Activated naive CD4-positive, alpha-beta T cell treated with anti-CD3 and anti-CD28 coated beads, Interleukin-2, amount 10 ng/mL, durations not matched to agents 7 days and 5 days (primary cell): Measurements from ENCODE around the gene SYK.
"Not testable (repeated sequence)": the region's sequence is repeated elsewhere in the genome, so short reads cannot be mapped to it uniquely, and the experiment has no call there.

Experiments used
- CTCF ChIA-PET: fragments of 350-600 bp; sonication (Branson Sonifier 250); formaldehyde crosslinking; loops from one replicate; lab custom pipeline; 2021; ENCODE audit warnings: antibody characterized with exemption; lab: Charles Lee
- DNase-seq: peaks from one replicate; pipeline ENCODE4 v3.0.0-alpha.2; 2020
- H3K27ac Mint-ChIP-seq: one replicate; pipeline ENCODE4 v1.8.0; 2021; ENCODE audit warnings: mild to moderate bottlenecking, moderate library complexity, mixed read lengths
- H3K27me3 Mint-ChIP-seq: one replicate; pipeline ENCODE4 v1.8.0; 2021; ENCODE audit warnings: mild to moderate bottlenecking, mixed read lengths
- H3K36me3 Mint-ChIP-seq: one replicate; pipeline ENCODE4 v1.8.0; 2021; ENCODE audit warnings: mixed read lengths
- H3K4me1 Mint-ChIP-seq: one replicate; pipeline ENCODE4 v1.8.0; 2021; ENCODE audit warnings: mixed read lengths
- H3K4me3 Mint-ChIP-seq: one replicate; pipeline ENCODE4 v1.8.0; 2021; ENCODE audit warnings: mild to moderate bottlenecking, moderate library complexity, mixed read lengths
- H3K9me3 Mint-ChIP-seq: one replicate; pipeline ENCODE4 v1.8.0; 2021; ENCODE audit warnings: mixed read lengths

The SYK gene

DNA sequence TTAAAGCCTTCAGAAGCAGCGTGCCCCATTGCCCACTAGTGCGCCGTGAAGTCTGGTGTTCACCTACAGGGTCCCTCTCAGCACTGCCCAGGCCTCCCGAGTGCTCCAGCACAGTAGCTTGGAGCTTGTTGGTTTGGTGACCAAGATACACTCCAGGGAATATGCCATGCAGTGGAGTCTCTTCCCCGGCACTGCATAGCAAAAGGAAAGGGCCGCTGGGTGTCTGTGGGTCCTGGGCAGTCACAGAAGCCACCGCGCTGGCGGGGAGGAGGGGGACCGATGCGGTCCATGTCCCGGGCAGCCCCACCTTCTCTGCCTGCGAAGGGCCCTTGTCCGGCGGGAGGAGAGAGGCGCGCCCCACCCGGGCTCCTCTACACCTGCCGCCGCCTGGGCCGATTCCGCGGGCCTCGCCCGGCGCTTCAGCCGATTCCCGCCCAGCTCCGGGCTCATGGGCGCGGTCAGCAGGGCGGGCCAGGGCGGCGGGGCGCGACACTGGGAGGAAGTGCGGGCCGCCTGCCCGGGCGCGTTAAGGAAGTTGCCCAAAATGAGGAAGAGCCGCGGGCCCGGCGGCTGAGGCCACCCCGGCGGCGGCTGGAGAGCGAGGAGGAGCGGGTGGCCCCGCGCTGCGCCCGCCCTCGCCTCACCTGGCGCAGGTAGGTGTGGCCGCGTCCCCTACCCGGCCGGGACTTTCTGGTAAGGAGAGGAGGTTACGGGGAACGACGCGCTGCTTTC lies at the start of gene SYK:
Gene SYK, plus strand, starts transcription at position 579 of the 732 bp plus-strand sequence. CDS start 42,080 bp downstream, outside the sequence.
- no peak for DNase-seq
- peaks cover 74% of the 10 kb centered on the region for H3K27me3 Mint-ChIP-seq
- peaks cover 1% of the 10 kb centered on the region for H3K36me3 Mint-ChIP-seq
- H3K9me3 Mint-ChIP-seq, result no peaks in the 10 kb centered on the region
- H3K4me1 Mint-ChIP-seq, result peaks cover 3% of the 10 kb centered on the region
- H3K27ac Mint-ChIP-seq, result no peak within 1 kb of the TSS
- CTCF ChIA-PET, result no interaction called here
- peak within 1 kb of the TSS; percentile 53 for H3K4me3 Mint-ChIP-seq

DNA sequence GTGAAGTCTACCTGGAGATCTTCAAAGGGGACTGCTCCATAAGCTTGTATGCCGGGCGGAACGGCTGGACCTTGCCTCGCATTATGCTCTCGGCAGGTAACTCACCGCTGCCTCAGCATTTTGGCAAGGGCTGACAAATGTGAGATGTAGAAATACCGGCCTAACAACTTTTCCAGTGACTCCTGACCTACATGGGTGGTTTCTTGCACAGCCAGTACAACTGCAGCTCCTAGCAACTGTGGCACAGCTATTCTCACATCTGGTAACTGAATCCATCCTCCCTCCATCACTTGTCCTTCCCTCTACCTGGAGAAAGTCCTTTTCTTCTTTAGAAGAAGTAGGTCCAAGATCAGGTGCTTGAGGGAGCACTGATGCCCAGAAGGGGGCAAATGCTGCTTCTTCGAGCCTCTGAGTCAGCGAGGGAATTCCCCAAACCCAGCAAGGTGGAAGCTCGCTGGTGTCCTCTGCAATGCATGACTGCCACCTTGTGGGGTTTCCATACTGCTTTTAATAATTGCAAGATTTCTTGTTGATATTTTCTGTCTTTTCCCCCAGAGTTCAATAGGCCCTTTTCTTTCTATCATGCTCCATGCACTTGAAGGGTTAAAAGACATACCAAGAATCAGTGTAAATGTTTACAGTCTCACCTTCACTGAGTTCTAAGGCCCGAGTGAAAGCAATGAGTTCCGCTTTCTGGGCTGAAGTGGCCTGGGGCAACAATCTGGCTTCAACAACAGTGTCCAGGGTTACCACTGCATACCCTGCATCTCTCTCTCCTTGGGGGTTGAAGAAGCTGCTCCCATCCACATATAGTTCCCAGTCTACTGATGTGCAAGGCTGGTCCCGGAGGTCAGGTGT lies 45.9 kb upstream of the SYK start:
- DNase-seq, result peak; percentile 63
- H3K27ac Mint-ChIP-seq, result not testable (repeated sequence)
- CTCF ChIA-PET, result interaction anchor here (1.2 to 2.4 kb wide), 4 partner anchors 114 to 1154 kb away, joined by 3 to 15 read pairs (median 4); no protein-coding TSS in a partner anchor

DNA sequence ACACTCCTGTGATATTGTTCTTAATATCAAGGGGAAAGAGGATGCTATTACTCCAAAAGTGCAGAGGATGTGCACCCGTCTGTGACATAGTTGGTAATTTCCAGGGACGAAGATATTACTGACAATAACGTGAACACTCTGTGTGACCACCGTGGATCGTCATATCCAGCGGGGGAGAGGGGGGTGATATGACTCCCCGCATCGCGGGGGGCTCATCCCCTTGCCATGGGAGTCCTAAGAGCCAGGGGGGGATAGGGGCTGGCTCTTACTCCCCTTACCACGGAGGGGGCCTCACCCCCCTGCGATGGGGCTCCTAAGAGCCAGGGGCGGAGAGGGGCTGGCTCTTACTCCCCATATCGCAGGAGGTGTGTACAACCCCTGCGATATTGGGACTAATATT lies 41.0 kb upstream of the SYK start:
- DNase-seq, result peak; percentile 22
- H3K4me3 Mint-ChIP-seq, H3K36me3 Mint-ChIP-seq, CTCF ChIA-PET, H3K9me3 Mint-ChIP-seq, H3K4me1 Mint-ChIP-seq, H3K27me3 Mint-ChIP-seq, H3K27ac Mint-ChIP-seq: not testable (repeated sequence)

More for the DNA sequence above, 45.9 kb upstream of the SYK start:
- not testable (repeated sequence) for H3K27me3 Mint-ChIP-seq, H3K36me3 Mint-ChIP-seq, H3K4me3 Mint-ChIP-seq, H3K4me1 Mint-ChIP-seq, H3K9me3 Mint-ChIP-seq

DNA sequence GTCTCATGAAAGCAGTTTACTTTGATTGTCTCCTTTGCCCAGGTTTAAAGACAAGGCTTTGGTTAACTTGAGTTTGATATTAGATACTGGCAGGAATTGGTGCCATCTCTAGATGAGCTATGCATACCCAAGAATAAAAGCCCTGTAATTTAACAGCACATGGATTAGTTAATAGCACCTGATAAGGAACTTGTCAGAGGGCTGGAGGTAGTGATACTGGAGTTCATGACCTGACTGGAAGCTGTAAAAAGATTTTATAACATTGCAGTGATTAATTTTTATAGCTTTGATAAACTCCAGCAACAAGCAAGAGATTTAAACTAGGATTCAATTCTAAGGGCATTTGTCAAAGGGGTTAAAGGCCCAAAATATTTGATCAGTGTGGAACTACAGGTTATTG lies 34.9 kb upstream of the SYK start:
- CTCF ChIA-PET, result no interaction called here
- no peaks in the 10 kb centered on the region for H3K4me1 Mint-ChIP-seq

DNA sequence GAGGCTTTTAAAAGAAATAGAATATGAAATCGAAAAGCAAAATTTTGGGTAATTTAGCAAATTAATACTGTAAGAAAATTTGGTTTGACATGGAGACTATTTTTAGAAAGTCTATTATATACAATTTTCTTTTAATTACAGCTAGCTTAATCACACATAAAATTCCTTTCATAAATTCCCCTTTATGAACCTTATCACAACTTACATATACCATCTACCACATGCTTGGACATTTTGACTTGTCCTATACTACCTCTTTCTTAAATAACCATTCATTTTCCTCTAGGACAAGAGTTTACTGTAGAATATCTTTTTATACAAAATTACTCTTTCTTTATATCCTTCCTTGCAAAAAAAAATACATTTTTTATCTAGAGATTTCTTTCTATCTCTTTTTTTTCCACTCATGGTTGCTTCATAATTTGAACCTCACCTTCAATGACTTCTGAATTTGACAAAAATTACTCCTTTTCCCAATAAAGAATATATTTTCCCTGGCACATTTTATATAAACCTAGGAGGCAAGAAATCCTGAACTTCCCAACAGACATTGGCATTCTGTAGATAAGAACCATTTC lies 34.0 kb upstream of the SYK start:
- no peak for DNase-seq
- no peak overlapping the region for H3K4me3 Mint-ChIP-seq
- CTCF ChIA-PET, result interaction anchor here (0.6 kb wide), 1 partner anchor 24 kb away, joined by 3 read pairs; no protein-coding TSS in a partner anchor
- H3K27ac Mint-ChIP-seq, result no peak overlapping the region
- H3K4me1 Mint-ChIP-seq, result no peaks in the 10 kb centered on the region
- H3K36me3 Mint-ChIP-seq, result peaks cover 3% of the 10 kb centered on the region
- H3K27me3 Mint-ChIP-seq, result peaks cover 13% of the 10 kb centered on the region
- H3K9me3 Mint-ChIP-seq, result peaks cover 12% of the 10 kb centered on the region

More for the DNA sequence above, 34.9 kb upstream of the SYK start:
- no peak overlapping the region for H3K4me3 Mint-ChIP-seq
- H3K36me3 Mint-ChIP-seq, result peaks cover 3% of the 10 kb centered on the region
- no peak overlapping the region for H3K27ac Mint-ChIP-seq
- H3K9me3 Mint-ChIP-seq, result peaks cover 12% of the 10 kb centered on the region
- DNase-seq, result no peak
- peaks cover 8% of the 10 kb centered on the region for H3K27me3 Mint-ChIP-seq

DNA sequence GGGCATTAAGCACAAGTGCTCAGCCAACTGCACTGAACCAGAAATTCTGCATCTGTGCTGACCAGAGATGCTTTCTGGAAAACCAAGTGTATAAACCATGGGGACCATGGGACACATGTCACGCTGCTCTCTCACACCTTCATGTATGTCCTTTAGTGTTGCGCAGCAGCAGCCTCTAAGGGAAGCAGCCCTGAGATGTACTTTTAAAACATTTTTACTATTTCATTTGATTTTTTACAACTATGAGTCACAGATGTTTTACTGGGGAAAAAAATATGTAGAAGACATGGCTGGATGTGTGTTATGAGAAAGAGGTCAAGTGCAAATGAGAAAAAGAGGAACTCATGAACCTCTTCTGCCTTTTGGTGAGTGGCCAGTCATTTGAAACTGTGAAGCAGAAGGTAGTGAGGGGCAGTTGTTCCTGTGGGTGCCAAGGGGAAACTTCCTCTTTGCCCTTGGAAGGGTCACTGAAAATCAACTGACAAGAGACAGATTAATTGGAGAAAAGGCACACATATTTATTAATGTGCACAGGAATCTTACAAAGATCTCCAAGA lies 31.4 kb upstream of the SYK start:
- Mint-ChIP-seq H3K4me3 (no peak overlapping the region), H3K9me3 (peaks cover 12% of the 10 kb centered on the region), H3K27ac (no peak overlapping the region), H3K4me1 (no peaks in the 10 kb centered on the region), H3K27me3 (peaks cover 17% of the 10 kb centered on the region), H3K36me3 (peaks cover 3% of the 10 kb centered on the region)
- CTCF ChIA-PET, result no interaction called here
- no peak for DNase-seq

DNA sequence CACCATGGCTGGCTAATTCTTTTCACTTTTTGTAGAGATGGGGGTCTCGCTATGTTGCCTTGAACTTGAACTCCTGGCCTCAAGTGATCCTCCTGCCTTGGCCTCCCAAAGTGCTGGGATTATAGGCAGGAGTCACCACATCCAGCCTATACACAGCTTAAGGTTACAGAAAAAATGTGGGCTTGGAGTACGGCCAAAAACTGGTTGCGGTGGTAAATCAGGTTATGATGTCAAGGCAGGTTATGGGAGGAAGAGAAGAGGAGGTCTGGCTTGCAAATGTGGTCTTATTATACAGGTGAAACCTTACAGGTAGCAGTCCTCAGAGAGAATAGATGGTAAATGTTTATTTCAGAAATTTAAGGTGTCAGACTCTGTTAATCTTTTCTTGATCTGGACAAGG lies 30.7 kb upstream of the SYK start:
- peaks cover 20% of the 10 kb centered on the region for H3K27me3 Mint-ChIP-seq
- CTCF ChIA-PET, result no interaction called here
- DNase-seq, result no peak
- no peaks in the 10 kb centered on the region for H3K4me1 Mint-ChIP-seq
- H3K4me3 Mint-ChIP-seq, result no peak overlapping the region
- H3K27ac Mint-ChIP-seq, result no peak overlapping the region
- H3K9me3 Mint-ChIP-seq, result peaks cover 12% of the 10 kb centered on the region
- H3K36me3 Mint-ChIP-seq, result peaks cover 3% of the 10 kb centered on the region

DNA sequence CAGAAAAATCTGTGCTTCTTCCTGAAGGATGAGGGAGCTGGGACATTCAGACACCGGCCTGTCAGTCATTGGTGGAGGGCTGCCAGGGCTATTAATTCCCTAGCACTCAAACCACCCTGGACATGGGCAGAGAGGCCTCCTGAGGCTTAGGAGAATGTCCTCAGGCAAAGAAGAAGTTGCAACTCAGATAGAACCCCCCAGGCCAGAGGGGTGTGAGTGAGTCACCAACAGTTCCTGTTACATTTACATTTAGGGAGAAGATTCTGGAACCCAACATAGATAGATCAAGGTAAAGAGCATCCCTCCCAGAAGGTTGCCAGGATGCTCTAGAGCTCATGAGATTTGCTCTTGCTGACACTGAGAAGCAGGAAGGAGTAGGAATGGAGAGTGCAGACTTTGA lies 29.2 kb upstream of the SYK start:
- H3K36me3 Mint-ChIP-seq, result no peaks in the 10 kb centered on the region
- H3K27me3 Mint-ChIP-seq, result peaks cover 20% of the 10 kb centered on the region
- H3K9me3 Mint-ChIP-seq, result peaks cover 8% of the 10 kb centered on the region
- H3K4me3 Mint-ChIP-seq, result no peak overlapping the region
- H3K4me1 Mint-ChIP-seq, result no peaks in the 10 kb centered on the region
- CTCF ChIA-PET, result no interaction called here
- no peak for DNase-seq
- H3K27ac Mint-ChIP-seq, result no peak overlapping the region

DNA sequence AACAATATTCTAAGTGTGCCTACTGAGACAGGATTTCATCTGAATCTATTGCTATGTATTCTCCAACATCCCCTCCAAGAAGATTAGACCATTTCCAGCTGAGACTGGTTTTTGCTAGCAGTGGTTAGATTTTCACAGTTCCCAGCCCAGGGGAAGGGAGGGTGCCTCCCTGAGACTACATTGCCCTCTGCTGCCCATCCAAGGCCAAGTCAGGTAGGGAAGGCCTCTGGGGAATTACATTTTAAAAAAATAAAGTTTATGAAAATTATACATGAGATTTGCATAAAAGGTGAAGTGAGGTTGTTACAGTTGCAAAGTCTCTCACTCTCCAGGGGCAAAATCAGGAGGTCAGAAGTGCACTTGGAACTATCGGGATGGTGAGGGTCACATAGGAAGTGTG lies 28.0 kb upstream of the SYK start:
- no peak overlapping the region for H3K4me3 Mint-ChIP-seq
- CTCF ChIA-PET, result no interaction called here
- H3K4me1 Mint-ChIP-seq, result no peaks in the 10 kb centered on the region
- no peak overlapping the region for H3K27ac Mint-ChIP-seq
- H3K36me3 Mint-ChIP-seq, result no peaks in the 10 kb centered on the region
- peaks cover 27% of the 10 kb centered on the region for H3K27me3 Mint-ChIP-seq
- H3K9me3 Mint-ChIP-seq, result no peaks in the 10 kb centered on the region
- DNase-seq, result no peak

DNA sequence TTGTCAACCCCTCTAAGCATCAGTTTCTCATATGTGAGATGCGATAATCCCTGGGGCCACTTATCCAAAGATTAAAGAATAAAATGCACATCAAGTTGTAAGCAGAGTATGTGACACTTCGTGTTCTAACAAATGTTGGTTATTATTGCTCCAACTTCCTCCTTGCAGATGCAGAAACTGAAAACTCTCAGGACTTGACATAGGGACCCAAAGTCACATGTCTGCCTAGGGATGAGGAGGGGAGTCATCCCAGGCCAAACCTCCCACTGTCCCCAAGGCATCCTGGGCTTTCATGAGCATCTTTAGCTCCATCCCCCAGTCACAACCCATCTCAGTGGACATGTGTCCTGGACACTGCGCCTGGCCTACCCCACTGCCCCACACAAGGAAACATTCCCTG lies 27.5 kb upstream of the SYK start:
- no peak overlapping the region for H3K4me3 Mint-ChIP-seq
- no peaks in the 10 kb centered on the region for H3K9me3 Mint-ChIP-seq
- no peak overlapping the region for H3K27ac Mint-ChIP-seq
- DNase-seq, result no peak
- peaks cover 27% of the 10 kb centered on the region for H3K27me3 Mint-ChIP-seq
- H3K36me3 Mint-ChIP-seq, result no peaks in the 10 kb centered on the region
- CTCF ChIA-PET, result no interaction called here
- no peaks in the 10 kb centered on the region for H3K4me1 Mint-ChIP-seq

DNA sequence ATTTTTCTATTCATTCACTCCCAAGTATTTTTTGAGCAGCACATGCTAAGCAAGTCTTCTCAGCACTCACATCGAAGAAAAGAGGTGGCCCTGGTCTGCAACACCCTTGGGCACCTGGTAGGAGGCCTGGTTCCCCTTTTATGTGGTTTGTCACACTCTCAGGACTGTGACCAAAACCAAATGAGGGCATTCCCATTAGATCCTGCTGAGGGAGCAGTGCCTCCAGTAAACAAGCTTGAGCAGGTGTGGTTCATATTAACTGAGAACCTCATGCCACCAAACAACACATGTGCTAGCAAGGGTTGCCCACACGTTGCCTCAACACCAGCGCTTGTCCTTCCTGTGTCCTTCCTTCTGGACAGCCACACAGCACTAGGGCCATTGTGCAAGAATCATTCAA lies 26.9 kb upstream of the SYK start:
- H3K27ac Mint-ChIP-seq, result no peak overlapping the region

DNA sequence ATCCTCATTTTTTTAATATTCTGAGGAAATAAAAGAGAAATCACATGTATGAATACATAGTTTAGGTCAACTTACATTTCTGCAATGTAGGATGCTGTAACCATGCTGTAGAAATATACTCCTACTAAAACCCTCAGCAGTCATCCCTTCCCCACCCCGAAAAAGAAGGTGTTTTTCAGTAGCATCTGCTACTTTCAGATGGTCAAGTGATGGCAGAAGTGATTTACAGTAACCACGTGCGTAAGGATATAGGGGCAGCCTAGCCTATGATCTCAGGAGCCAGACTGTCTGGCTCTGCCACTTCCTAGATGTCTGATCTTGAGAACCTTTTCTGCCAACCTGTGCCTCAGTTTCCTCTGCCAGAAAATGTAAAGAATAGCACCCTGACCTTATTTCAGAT lies 26.0 kb upstream of the SYK start:
- Mint-ChIP-seq H3K4me3 (no peak overlapping the region), H3K27me3 (peaks cover 21% of the 10 kb centered on the region), H3K27ac (no peak overlapping the region), H3K9me3 (no peaks in the 10 kb centered on the region), H3K36me3 (no peaks in the 10 kb centered on the region), H3K4me1 (no peaks in the 10 kb centered on the region)
- CTCF ChIA-PET, result no interaction called here
- no peak for DNase-seq

More for the DNA sequence above, 26.9 kb upstream of the SYK start:
- no peaks in the 10 kb centered on the region for H3K4me1 Mint-ChIP-seq
- no peak for DNase-seq
- no peaks in the 10 kb centered on the region for H3K9me3 Mint-ChIP-seq
- CTCF ChIA-PET, result interaction anchor here (0.6 kb wide), 1 partner anchor 600 kb away, joined by 3 read pairs; no protein-coding TSS in a partner anchor
- H3K36me3 Mint-ChIP-seq, result no peaks in the 10 kb centered on the region
- H3K4me3 Mint-ChIP-seq, result no peak overlapping the region
- peaks cover 22% of the 10 kb centered on the region for H3K27me3 Mint-ChIP-seq

DNA sequence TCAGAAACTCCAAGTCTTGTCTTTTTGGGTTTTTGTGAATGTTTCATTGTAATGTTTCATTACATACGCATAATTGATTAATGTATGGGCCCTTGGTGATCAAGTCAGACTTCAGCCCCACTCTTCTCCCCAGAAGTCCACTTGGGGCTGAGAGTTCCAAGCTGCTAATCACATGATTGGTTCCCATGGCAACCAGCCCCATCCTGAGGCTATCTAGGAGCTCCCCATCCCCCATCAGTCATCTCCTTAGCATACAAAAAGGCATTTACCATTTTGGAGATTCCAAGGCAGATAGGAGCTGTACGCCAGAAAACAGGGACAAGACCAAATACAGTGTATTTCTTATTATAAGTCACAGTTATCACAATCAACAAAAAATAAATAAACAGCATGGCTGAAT lies 22.9 kb upstream of the SYK start:
- H3K9me3 Mint-ChIP-seq, result no peaks in the 10 kb centered on the region

DNA sequence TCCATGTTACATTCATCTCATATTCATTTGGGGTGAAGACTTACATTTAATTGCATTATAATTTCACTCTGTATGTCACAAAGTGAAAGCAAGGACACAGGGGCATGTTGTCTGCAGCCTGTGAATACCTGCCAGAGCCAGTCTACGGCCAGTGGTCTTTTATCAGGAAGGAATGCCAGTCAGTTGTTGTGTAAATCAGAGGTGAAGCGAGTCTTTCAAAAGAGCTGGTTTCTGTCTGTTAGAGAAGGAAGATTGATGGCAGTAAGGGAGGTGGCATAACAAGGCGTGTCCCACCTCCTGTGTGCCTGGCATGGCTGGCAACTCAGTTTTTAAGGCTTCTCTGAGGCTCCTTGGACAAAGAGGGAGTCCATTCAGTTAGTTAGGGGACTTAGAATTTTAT lies 18.1 kb upstream of the SYK start:
- no peaks in the 10 kb centered on the region for H3K4me1 Mint-ChIP-seq
- no peaks in the 10 kb centered on the region for H3K9me3 Mint-ChIP-seq
- H3K36me3 Mint-ChIP-seq, result no peaks in the 10 kb centered on the region
- CTCF ChIA-PET, result no interaction called here
- no peak overlapping the region for H3K4me3 Mint-ChIP-seq
- H3K27ac Mint-ChIP-seq, result no peak overlapping the region
- no peak for DNase-seq
- H3K27me3 Mint-ChIP-seq, result no peaks in the 10 kb centered on the region

More for the DNA sequence above, 22.9 kb upstream of the SYK start:
- H3K4me1 Mint-ChIP-seq, result no peaks in the 10 kb centered on the region
- no peaks in the 10 kb centered on the region for H3K36me3 Mint-ChIP-seq
- no peak overlapping the region for H3K27ac Mint-ChIP-seq
- CTCF ChIA-PET, result no interaction called here
- peaks cover 13% of the 10 kb centered on the region for H3K27me3 Mint-ChIP-seq
- no peak for DNase-seq
- H3K4me3 Mint-ChIP-seq, result no peak overlapping the region
